Left ventricle myocardium superior (tissue), 1 donor: ENCODE results near the gene HSPA8. TPM values are rescaled to one million over a fixed set of nuclear protein-coding genes. Genes with fewer than 3 reads are reported as not detected.

Experiments
- total RNA-seq: library from RNA; stranded (reverse); fragmentation: NEBNext Ultra II Directional; extraction: Animal tissue kit (Norgen Biotek cat#: 25700); gene quantifications from one replicate; pipeline ENCODE4 v1.2.1, GENCODE V29; 2021
- donor health status: DM: no; HTN: yes; CAD: no; lungs with severe emphysema.

HSPA8 gene
- total RNA-seq, 1 donor from 2014 or later: 1,352 TPM

Other genes with a start within 250 kb of the HSPA8 start
- gene CRTAM, start 223.6 kb downstream of the HSPA8 start, total RNA-seq: not detected
- 1.8 TPM for gene JHY, start 179.4 kb downstream of the HSPA8 start, total RNA-seq
- gene BSX, start 80.3 kb downstream of the HSPA8 start, total RNA-seq: not detected
- 4.9 TPM for gene CLMP, start 133.1 kb upstream of the HSPA8 start, total RNA-seq